Sigmoid colon (tissue), 7 donors: ENCODE results near the gene OR10P1. TPM values are rescaled to one million over a fixed set of nuclear protein-coding genes. Genes with fewer than 3 reads are reported as not detected.

Experiments used
- DNase-seq: peaks from one replicate; pipeline ENCODE4 v3.0.0-alpha.2; 2019
- H3K27ac ChIP-seq, 4 donors: fragments of 200-600 bp; sonication (generic); one replicate each; pipeline ENCODE4 v1.5.1; 2016 to 2019; ENCODE audit warnings: mild to moderate bottlenecking in 1 of 4
- H3K27me3 ChIP-seq, 3 donors: fragments of 200-600 bp; sonication (generic); one replicate each; pipeline ENCODE4 v1.5.1; 2019; ENCODE audit warnings: mild to moderate bottlenecking in 1 of 3
- H3K36me3 ChIP-seq, 4 donors: fragments of 200-600 bp; sonication (generic); one replicate each; pipeline ENCODE4 v1.5.1; 2016 to 2019
- H3K4me1 ChIP-seq, 4 donors: fragments of 200-600 bp; sonication (generic); one replicate each; pipeline ENCODE4 v1.5.1; 2017 to 2019
- H3K4me3 ChIP-seq, 4 donors: fragments of 200-600 bp; sonication (generic); one replicate each; pipeline ENCODE4 v1.5.1; 2017 to 2019; ENCODE audit warnings: mild to moderate bottlenecking in 2 of 4, moderate library complexity in 1 of 4
- H3K9me3 ChIP-seq, 4 donors: fragments of 200-600 bp in 3 of 4; sonication (generic) in 3 of 4; one replicate each; pipeline versions ENCODE4 v1.5.1 to v1.6.1; 2013 to 2019
- CTCF ChIP-seq, 4 experiments: fragments of 450-650 bp in 3 of 4; fragments of 200-600 bp in 1 of 4; IDR thresholded peaks; one replicate each; pipeline ENCODE4 v1.5.1; 2016 to 2019; ENCODE audit warnings: antibody characterized with exemption in 4 of 4, mild to moderate bottlenecking in 3 of 4, moderate library complexity in 2 of 4
- EP300 ChIP-seq, 4 donors: sonication (generic); formaldehyde crosslinking; IDR thresholded peaks; one replicate each; pipeline ENCODE4 v1.6.1; 2017; ENCODE audit warnings: antibody characterized with exemption in 4 of 4
- POLR2A ChIP-seq, 2 donors: fragments of 450-650 bp; IDR thresholded peaks; one replicate each; pipeline ENCODE4 v1.6.1; 2016; ENCODE audit warnings: antibody characterized with exemption in 2 of 2, mild to moderate bottlenecking in 2 of 2, moderate library complexity in 2 of 2
- POLR2AphosphoS5 ChIP-seq, 4 donors: sonication (generic); formaldehyde crosslinking; IDR thresholded peaks; one replicate each; pipeline ENCODE4 v1.6.1; 2017; ENCODE audit warnings: antibody characterized with exemption in 4 of 4
- WGBS, 2 donors: extraction: QIAGEN DNeasy Blood & Tissue Kit; methylation state at CpG; one replicate each; pipeline ENCODE4 v1.1.7; 2013; 5-methylcytosine and 5-hydroxymethylcytosine counted together
- intact Hi-C: fragments of 100-400 bp; cut with DNase I; formaldehyde crosslinking; loops from one replicate; pipeline ENCODE4 v1.15.1; 2023
- polyA plus RNA-seq, 3 donors: library from polyadenylated mRNA; stranded (reverse); fragments of 200-250 nt; gene quantifications; one replicate each; pipeline ENCODE4 v1.2.3, GENCODE V29; 2013
- total RNA-seq, 4 donors: library from RNA; depleted of rRNA; stranded (reverse); fragments of >200 nt; gene quantifications; one replicate each; pipeline ENCODE4 v1.1.0, GENCODE V29; 2016
- donor health status: healthy with polysubstance abuse.
- donor health status: Bipolar disorder and iron deficiency.
- donor health status: healthy.

Gene OR10P1
- total and polyA plus RNA-seq, 7 donors, result not detected

DNA sequence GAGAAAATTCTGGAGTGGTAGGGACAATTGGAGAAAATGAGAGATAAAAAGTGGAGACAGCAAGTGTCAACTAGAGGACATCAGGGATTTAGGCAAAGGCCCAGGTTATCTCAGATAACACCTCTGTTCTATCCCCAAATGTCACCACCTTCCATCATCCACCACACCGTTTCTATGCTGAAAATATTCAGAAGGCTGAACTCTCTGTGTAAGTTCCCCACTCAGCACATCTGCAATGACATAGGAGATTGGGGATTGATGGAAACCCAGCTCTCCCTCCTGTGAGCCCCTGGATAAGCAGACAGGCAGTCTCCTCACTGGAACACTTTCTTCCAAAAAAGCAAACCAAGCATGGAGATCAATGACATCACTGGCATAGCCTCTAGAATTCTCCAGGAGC lies 5.6 kb upstream of the OR10P1 start:
- DNase-seq, result no peak
- Histone ChIP-seq H3K36me3 (no peaks in the 10 kb centered on the region), H3K9me3 (no peaks in the 10 kb centered on the region), H3K27ac (no peak overlapping the region), H3K27me3 (peaks cover 0 to 6% (median 0%) of the 10 kb centered on the region in 3 donors), H3K4me3 (no peak overlapping the region), H3K4me1 (no peaks in the 10 kb centered on the region)
- TF ChIP-seq CTCF (IDR thresholded peaks at IDR 0.05) (no peak), POLR2AphosphoS5 (IDR thresholded peaks at IDR 0.05) (no peak), EP300 (IDR thresholded peaks at IDR 0.05) (no peak), POLR2A (IDR thresholded peaks at IDR 0.05) (no peak)
- intact Hi-C loops, result no loop called here
- 66 to 80% methylated on average over 1 of the region's 1 CpG for WGBS, 2 donors

DNA sequence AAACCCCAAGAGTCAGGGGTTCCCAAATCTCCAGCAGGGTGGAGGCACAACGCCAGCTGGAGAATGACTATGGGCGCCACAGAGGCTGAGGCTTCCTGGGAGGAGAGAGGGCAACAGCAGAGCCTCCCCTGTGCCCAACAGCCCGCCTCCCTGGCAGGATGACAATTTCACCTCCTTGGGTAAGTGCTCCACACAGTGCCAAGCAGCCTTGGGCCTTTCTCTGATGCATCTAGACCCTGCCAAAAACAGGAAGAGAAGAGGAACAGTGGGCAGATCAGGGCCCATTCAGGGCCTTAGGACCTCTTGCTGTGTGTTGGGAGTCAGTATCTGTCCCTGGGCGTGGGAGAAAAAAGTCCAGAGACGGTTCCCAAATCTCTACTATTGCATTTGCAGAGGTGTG lies 5.0 kb upstream of the OR10P1 start:
- Histone ChIP-seq H3K9me3 (no peaks in the 10 kb centered on the region), H3K36me3 (no peaks in the 10 kb centered on the region), H3K4me1 (no peaks in the 10 kb centered on the region), H3K27me3 (peaks cover 0 to 6% (median 0%) of the 10 kb centered on the region in 3 donors), H3K4me3 (no peak overlapping the region), H3K27ac (no peak overlapping the region)
- WGBS, 2 donors, result 82 to 86% methylated on average over 5 of the region's 5 CpGs
- no peak for TF ChIP-seq EP300 (IDR thresholded peaks at IDR 0.05)
- TF ChIP-seq POLR2AphosphoS5 (IDR thresholded peaks at IDR 0.05), result no peak
- no peak for TF ChIP-seq POLR2A (IDR thresholded peaks at IDR 0.05)
- no peak for TF ChIP-seq CTCF (IDR thresholded peaks at IDR 0.05)
- no peak for DNase-seq
- intact Hi-C loops, result no loop called here

- Histone ChIP-seq H3K4me1 (no peaks in the 10 kb centered on the region), H3K27me3 (peaks cover 0 to 6% (median 0%) of the 10 kb centered on the region in 3 donors), H3K27ac (no peak overlapping the region), H3K36me3 (no peaks in the 10 kb centered on the region), H3K9me3 (no peaks in the 10 kb centered on the region), H3K4me3 (no peak overlapping the region)
- WGBS, 2 donors, result 74 to 85% methylated on average over 4 of the region's 4 CpGs
- TF ChIP-seq EP300 (IDR thresholded peaks at IDR 0.05), result no peak
- no peak for TF ChIP-seq CTCF (IDR thresholded peaks at IDR 0.05)
- TF ChIP-seq POLR2A (IDR thresholded peaks at IDR 0.05), result no peak
- TF ChIP-seq POLR2AphosphoS5 (IDR thresholded peaks at IDR 0.05), result no peak
- no peak for DNase-seq
- intact Hi-C loops, result no loop called here
Observed at GRCh38 chr12:55633151-55633550, 3.5 kb upstream of the OR10P1 start.

GRCh38 chr12:55636116-55636655 lies 506 bp upstream of the OR10P1 start:
- no peaks in the 10 kb centered on the region for H3K9me3 ChIP-seq
- H3K4me1 ChIP-seq, result no peaks in the 10 kb centered on the region
- peaks cover 0 to 6% (median 0%) of the 10 kb centered on the region in 3 donors for H3K27me3 ChIP-seq
- no peak for TF ChIP-seq POLR2AphosphoS5 (IDR thresholded peaks at IDR 0.05)
- TF ChIP-seq POLR2A (IDR thresholded peaks at IDR 0.05), result no peak
- TF ChIP-seq EP300 (IDR thresholded peaks at IDR 0.05), result no peak
- TF ChIP-seq CTCF (IDR thresholded peaks at IDR 0.05), result no peak
- WGBS, 2 donors, result 91 to 93% methylated on average over 6 of the region's 6 CpGs
- no peak for DNase-seq
- H3K4me3 ChIP-seq, result no peak overlapping the region
- H3K36me3 ChIP-seq, result no peaks in the 10 kb centered on the region
- intact Hi-C loops, result no loop called here
- no peak overlapping the region for H3K27ac ChIP-seq

DNA sequence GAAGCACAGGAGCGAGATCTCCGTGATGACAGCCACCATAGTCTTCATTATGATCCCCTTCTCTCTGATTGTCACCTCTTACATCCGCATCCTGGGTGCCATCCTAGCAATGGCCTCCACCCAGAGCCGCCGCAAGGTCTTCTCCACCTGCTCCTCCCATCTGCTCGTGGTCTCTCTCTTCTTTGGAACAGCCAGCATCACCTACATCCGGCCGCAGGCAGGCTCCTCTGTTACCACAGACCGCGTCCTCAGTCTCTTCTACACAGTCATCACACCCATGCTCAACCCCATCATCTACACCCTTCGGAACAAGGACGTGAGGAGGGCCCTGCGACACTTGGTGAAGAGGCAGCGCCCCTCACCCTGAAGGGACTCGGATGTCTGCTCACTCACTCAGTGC lies 775 bp downstream of the OR10P1 start:
- intact Hi-C loops, result no loop called here
- TF ChIP-seq EP300 (IDR thresholded peaks at IDR 0.05) (no peak), POLR2A (IDR thresholded peaks at IDR 0.05) (no peak), CTCF (IDR thresholded peaks at IDR 0.05) (no peak), POLR2AphosphoS5 (IDR thresholded peaks at IDR 0.05) (no peak)

More for the DNA sequence above, 775 bp downstream of the OR10P1 start:
- Histone ChIP-seq H3K27me3 (peaks cover 0 to 6% (median 0%) of the 10 kb centered on the region in 3 donors), H3K36me3 (no peaks in the 10 kb centered on the region), H3K4me3 (no peak overlapping the region), H3K4me1 (no peaks in the 10 kb centered on the region), H3K27ac (no peak overlapping the region), H3K9me3 (no peaks in the 10 kb centered on the region)
- WGBS, 2 donors, result 88 to 92% methylated on average over 15 of the region's 15 CpGs
- DNase-seq, result no peak
